Mucosa of stomach (tissue), 1 donor: ENCODE measurements around the gene MMP11.

Experiments
- H3K27me3 ChIP-seq: one replicate; pipeline ENCODE4 v1.7.0; 2013; ENCODE audit warnings: mild to moderate bottlenecking, low read length; ENCODE audit not compliant: control insufficient read depth, insufficient read depth
- H3K36me3 ChIP-seq: one replicate; pipeline ENCODE4 v1.7.0; 2013; ENCODE audit warnings: low read length; ENCODE audit not compliant: control insufficient read depth, insufficient read depth
- H3K4me1 ChIP-seq: one replicate; pipeline ENCODE4 v1.7.0; 2013; ENCODE audit warnings: mild to moderate bottlenecking, low read length; ENCODE audit not compliant: control insufficient read depth, insufficient read depth
- H3K4me3 ChIP-seq: one replicate; pipeline ENCODE4 v1.7.0; 2013; ENCODE audit warnings: low read length
- H3K9ac ChIP-seq: one replicate; pipeline ENCODE4 v1.7.0; 2013; ENCODE audit warnings: mild to moderate bottlenecking, low read length, moderate library complexity
- H3K9me3 ChIP-seq: one replicate; pipeline ENCODE4 v1.7.0; 2013; ENCODE audit warnings: mild to moderate bottlenecking, low read length, moderate library complexity; ENCODE audit not compliant: control insufficient read depth
- donor health status: Pancreatic carcinoma.

Gene MMP11

GRCh38 chr22:23800297-23801237, 27.9 kb downstream of the MMP11 start:
- Histone ChIP-seq H3K27me3 (no peaks in the 10 kb centered on the region), H3K9ac (no peak overlapping the region), H3K4me3 (no peak overlapping the region), H3K36me3 (peaks cover 5% of the 10 kb centered on the region), H3K4me1 (no peaks in the 10 kb centered on the region), H3K9me3 (no peaks in the 10 kb centered on the region)

GRCh38 chr22:23801238-23801821, 28.7 kb downstream of the MMP11 start:
- Histone ChIP-seq H3K9ac (no peak overlapping the region), H3K4me3 (no peak overlapping the region), H3K9me3 (no peaks in the 10 kb centered on the region), H3K4me1 (no peaks in the 10 kb centered on the region), H3K27me3 (no peaks in the 10 kb centered on the region), H3K36me3 (peaks cover 5% of the 10 kb centered on the region)

DNA sequence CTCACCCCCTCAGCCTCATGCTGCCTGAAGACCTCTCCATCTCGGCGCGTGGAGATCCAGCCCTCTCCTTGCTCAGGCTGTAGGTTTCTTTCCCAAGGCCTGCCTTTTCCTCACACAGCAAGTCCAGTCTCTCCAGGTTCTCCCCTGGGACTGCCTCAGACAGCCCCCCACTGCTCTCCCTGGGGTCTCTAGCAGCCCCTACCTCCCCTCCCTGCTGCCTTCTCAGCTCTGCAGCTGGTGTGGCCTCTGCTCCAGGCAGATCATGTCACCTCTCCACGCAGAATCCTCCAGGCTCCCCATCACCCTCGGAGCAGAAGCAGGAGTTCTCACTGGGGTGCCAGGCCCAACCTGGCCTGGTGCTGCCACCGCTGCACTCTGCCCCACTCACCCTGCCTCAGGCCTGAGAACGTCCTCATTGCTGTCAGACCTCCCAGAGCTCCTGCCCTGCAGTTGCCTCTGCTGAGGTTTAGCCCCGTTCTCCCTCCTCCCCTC, 29.3 kb downstream of the MMP11 start:
- Histone ChIP-seq H3K27me3 (no peaks in the 10 kb centered on the region), H3K9me3 (no peaks in the 10 kb centered on the region), H3K4me3 (no peak overlapping the region), H3K4me1 (no peaks in the 10 kb centered on the region), H3K9ac (no peak overlapping the region), H3K36me3 (peaks cover 5% of the 10 kb centered on the region)

DNA sequence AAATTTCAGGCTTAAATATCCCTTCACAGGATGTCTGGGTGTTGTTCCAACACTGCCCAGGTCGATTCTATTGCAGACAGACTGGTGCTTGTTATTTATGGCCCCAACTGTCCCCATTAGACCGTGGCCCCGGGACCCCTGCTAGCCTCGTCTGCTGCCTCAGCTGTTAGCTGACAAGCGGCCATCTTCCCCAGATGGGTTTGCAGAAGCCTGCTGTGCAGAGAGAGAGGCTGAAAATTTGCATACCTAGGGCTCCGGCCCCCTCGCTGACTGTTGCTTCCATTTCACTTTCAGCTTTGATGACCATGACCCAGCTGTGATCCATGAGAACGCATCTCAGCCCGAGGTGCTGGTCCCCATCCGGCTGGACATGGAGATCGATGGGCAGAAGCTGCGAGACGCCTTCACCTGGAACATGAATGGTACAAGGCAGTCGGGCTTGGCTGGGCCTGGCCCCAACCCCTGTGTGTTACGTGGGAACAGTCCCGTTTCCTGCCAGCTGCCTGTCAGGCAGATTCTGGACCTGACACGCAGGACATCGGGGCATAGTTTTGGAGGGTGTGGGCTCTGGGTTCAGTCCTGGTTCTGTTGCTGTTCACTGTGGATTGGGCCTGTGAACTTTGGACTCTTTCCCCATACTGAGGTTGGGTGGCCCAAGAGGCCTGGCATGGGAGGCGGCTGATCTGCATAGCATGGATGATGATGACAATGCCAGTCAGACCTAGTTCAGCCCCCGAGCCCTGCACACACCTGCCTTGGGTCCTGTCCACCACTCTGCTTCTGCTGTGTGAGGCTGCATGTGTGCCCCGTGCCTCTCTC, 30.6 kb downstream of the MMP11 start:
- Histone ChIP-seq H3K4me1 (no peaks in the 10 kb centered on the region), H3K4me3 (no peak overlapping the region), H3K27me3 (no peaks in the 10 kb centered on the region), H3K9me3 (no peaks in the 10 kb centered on the region), H3K9ac (no peak overlapping the region), H3K36me3 (no peaks in the 10 kb centered on the region)

DNA sequence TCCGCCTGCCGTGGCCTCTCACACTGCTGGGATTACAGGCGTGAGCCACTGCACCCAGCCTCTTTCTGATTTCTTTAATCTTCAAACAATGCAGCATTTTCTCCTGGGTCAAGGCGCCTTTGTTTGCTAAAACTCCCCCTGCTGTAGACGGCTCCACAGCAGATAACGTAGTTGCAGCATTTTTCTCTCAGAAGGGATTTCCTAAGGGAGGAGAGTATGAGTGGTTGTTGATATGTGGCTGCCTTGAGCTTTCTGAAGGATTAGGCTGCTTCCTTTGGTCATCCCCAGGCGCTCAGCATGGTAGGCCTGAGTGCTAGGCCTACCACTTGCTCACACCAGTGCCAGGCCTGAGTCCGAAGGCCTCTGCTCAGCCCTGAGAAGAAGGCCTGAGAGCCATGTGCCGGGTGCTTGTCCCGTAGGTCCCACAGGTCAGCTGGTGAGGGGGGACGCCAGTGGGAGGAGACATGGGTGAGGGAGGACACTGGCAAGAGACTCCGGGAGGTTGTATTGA, 32.2 kb downstream of the MMP11 start:
- H3K36me3 ChIP-seq, result no peaks in the 10 kb centered on the region

GRCh38 chr22:23806837-23807236, 34.2 kb downstream of the MMP11 start:
- Histone ChIP-seq H3K36me3 (no peaks in the 10 kb centered on the region), H3K4me1 (no peaks in the 10 kb centered on the region), H3K27me3 (no peaks in the 10 kb centered on the region), H3K9me3 (no peaks in the 10 kb centered on the region), H3K4me3 (no peak overlapping the region), H3K9ac (no peak overlapping the region)

More for the DNA sequence above, 32.2 kb downstream of the MMP11 start:
- no peak overlapping the region for H3K4me3 ChIP-seq
- H3K9ac ChIP-seq, result peak overlapping the region; percentile 8
- H3K27me3 ChIP-seq, result no peaks in the 10 kb centered on the region
- H3K4me1 ChIP-seq, result no peaks in the 10 kb centered on the region
- H3K9me3 ChIP-seq, result no peaks in the 10 kb centered on the region

- Histone ChIP-seq H3K9me3 (no peaks in the 10 kb centered on the region), H3K9ac (no peak overlapping the region), H3K27me3 (no peaks in the 10 kb centered on the region), H3K4me1 (no peaks in the 10 kb centered on the region), H3K36me3 (peaks cover 13% of the 10 kb centered on the region), H3K4me3 (no peak overlapping the region)
Measured at GRCh38 chr22:23812378-23812777, 39.7 kb downstream of the MMP11 start.

DNA sequence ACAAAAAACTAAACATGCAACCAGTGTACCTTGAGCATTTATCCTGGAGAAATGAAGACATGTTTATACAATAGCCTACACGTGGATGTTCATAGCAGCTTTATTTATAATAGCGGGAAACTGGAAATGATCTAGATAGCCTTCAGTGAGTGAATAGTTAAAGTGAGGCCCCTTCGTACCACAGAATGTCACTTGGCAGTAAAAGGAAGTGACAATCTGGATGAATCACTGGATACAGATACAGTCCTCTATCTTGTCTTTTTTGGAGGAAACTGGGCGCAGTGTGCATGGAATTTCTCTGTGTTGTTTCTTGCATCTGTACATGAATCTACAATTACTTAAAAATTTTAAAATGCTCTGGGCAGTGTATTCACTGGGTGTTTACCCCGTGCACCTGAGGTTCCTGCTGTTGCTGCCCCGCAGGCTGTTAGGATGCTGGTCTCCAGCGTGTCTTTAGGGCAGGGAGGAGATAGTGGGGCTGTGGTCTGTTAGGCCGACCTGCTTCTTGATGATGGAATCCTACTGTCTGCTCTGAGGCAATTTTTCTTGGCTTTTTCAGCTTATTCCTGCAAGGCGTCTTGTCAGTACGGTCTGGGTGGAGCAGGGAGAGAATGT, 43.0 kb downstream of the MMP11 start:
- no peaks in the 10 kb centered on the region for H3K9me3 ChIP-seq
- H3K4me3 ChIP-seq, result no peak overlapping the region
- peaks cover under 1% of the 10 kb centered on the region for H3K4me1 ChIP-seq
- no peaks in the 10 kb centered on the region for H3K27me3 ChIP-seq
- H3K36me3 ChIP-seq, result peaks cover 15% of the 10 kb centered on the region
- H3K9ac ChIP-seq, result no peak overlapping the region

- peaks cover 15% of the 10 kb centered on the region for H3K36me3 ChIP-seq
- H3K9me3 ChIP-seq, result no peaks in the 10 kb centered on the region
- no peak overlapping the region for H3K9ac ChIP-seq
- no peaks in the 10 kb centered on the region for H3K27me3 ChIP-seq
- peaks cover 3% of the 10 kb centered on the region for H3K4me1 ChIP-seq
- H3K4me3 ChIP-seq, result no peak overlapping the region
Measured at GRCh38 chr22:23816156-23816976, 43.7 kb downstream of the MMP11 start.

GRCh38 chr22:23817146-23817545, 44.5 kb downstream of the MMP11 start:
- Histone ChIP-seq H3K4me1 (peaks cover 3% of the 10 kb centered on the region), H3K4me3 (no peak overlapping the region), H3K36me3 (peaks cover 15% of the 10 kb centered on the region), H3K27me3 (no peaks in the 10 kb centered on the region), H3K9ac (no peak overlapping the region), H3K9me3 (no peaks in the 10 kb centered on the region)

- Histone ChIP-seq H3K4me1 (peaks cover 3% of the 10 kb centered on the region), H3K27me3 (no peaks in the 10 kb centered on the region), H3K9ac (no peak overlapping the region), H3K36me3 (peaks cover 17% of the 10 kb centered on the region), H3K4me3 (no peak overlapping the region), H3K9me3 (no peaks in the 10 kb centered on the region)
Measured at GRCh38 chr22:23818541-23818940, 45.9 kb downstream of the MMP11 start.
